Lower lobe of right lung (tissue), 2 donors: ENCODE measurements around the gene RFNG. TPM values are rescaled to one million over a fixed set of nuclear protein-coding genes. Genes with fewer than 3 reads are reported as not detected.

Source experiments
- ATAC-seq, 2 donors: fragments of 200-7000 bp; cut with Tn5 transposase; one replicate each; pipeline ENCODE4 v1.9.1; 2020 to 2022; ENCODE audit warnings: mild to moderate bottlenecking in 2 of 2, moderate library complexity in 2 of 2
- DNase-seq: peaks from one replicate; pipeline ENCODE4 v3.0.0-alpha.2; 2020
- H3K27ac ChIP-seq: fragments of 200-600 bp; one replicate; pipeline ENCODE4 v1.8.0; 2022
- H3K27me3 ChIP-seq: fragments of 200-600 bp; one replicate; pipeline ENCODE4 v1.8.0; 2022; ENCODE audit warnings: low read depth
- H3K36me3 ChIP-seq: fragments of 200-600 bp; one replicate; pipeline ENCODE4 v1.8.0; 2022; ENCODE audit warnings: mild to moderate bottlenecking
- H3K4me1 ChIP-seq: fragments of 200-600 bp; one replicate; pipeline ENCODE4 v1.8.0; 2022
- H3K4me3 ChIP-seq: fragments of 200-600 bp; one replicate; pipeline ENCODE4 v1.8.0; 2022; ENCODE audit warnings: mild to moderate bottlenecking
- H3K9me3 ChIP-seq: fragments of 200-600 bp; one replicate; pipeline ENCODE4 v1.8.0; 2022
- CTCF ChIP-seq: fragments of 200-600 bp; IDR thresholded peaks from one replicate; pipeline ENCODE4 v1.8.0; 2022; ENCODE audit warnings: antibody characterized with exemption, mild to moderate bottlenecking
- intact Hi-C: fragments of 100-400 bp; cut with DNase I; formaldehyde crosslinking; loops from one replicate; pipeline ENCODE4 v1.11.0; 2022
- total RNA-seq: library from RNA; stranded (reverse); fragmentation: NEBNext Ultra II Directional; extraction: Animal tissue kit (Norgen Biotek cat#: 25700); gene quantifications from one replicate; pipeline ENCODE4 v1.2.1, GENCODE V29; 2021
- donor health status: DM: no; HTN: yes; CAD: no; lungs with severe emphysema.

Gene RFNG
- total RNA-seq, 1 donor from 2014 or later, result 35.1 TPM

- no peak for DNase-seq
- no peaks in the 10 kb centered on the region for H3K27me3 ChIP-seq
- H3K36me3 ChIP-seq, result peaks cover 7% of the 10 kb centered on the region
- H3K9me3 ChIP-seq, result no peaks in the 10 kb centered on the region
- intact Hi-C loops, result no loop called here
- no peak overlapping the region for H3K27ac ChIP-seq
- H3K4me1 ChIP-seq, result peaks cover 27% of the 10 kb centered on the region
- no peak for ATAC-seq
- no peak for TF ChIP-seq CTCF
- H3K4me3 ChIP-seq, result no peak overlapping the region
These were observed 53.4 kb downstream of the RFNG start for GRCh38 chr17:81998212-81998611.

Other genes starting within 250 kb of the RFNG start
- gene GCGR, start 247.7 kb downstream of the RFNG start, total RNA-seq, result not detected
- gene MCRIP1, start 218.5 kb downstream of the RFNG start, total RNA-seq, result 69.2 TPM
- not detected for gene PPP1R27, start 216.8 kb downstream of the RFNG start, total RNA-seq
- 432 TPM for gene P4HB, start 191.3 kb downstream of the RFNG start, total RNA-seq
- 331 TPM for gene ARHGDIA, start 180.5 kb downstream of the RFNG start, total RNA-seq
- gene ALYREF, start 160.2 kb downstream of the RFNG start, total RNA-seq, result 42.7 TPM
- gene ANAPC11, start 160.1 kb downstream of the RFNG start, total RNA-seq, result 81.9 TPM
- gene NPB, start 149.6 kb downstream of the RFNG start, total RNA-seq, result 0.71 TPM
- 39.7 TPM for gene PCYT2, start 140.4 kb downstream of the RFNG start, total RNA-seq
- gene SIRT7, start 133.6 kb downstream of the RFNG start, total RNA-seq, result 32.8 TPM
- 30.7 TPM for gene MAFG, start 124.1 kb downstream of the RFNG start, total RNA-seq
- 23.0 TPM for gene PYCR1, start 114.5 kb downstream of the RFNG start, total RNA-seq
- not detected for gene MYADML2, start 104.6 kb downstream of the RFNG start, total RNA-seq
- gene NOTUM, start 90.6 kb downstream of the RFNG start, total RNA-seq, result 4.4 TPM
- gene ASPSCR1, start 74.2 kb downstream of the RFNG start, total RNA-seq, result 45.3 TPM
- gene CENPX, start 28.9 kb downstream of the RFNG start, total RNA-seq, result 43.8 TPM
- 17.3 TPM for gene LRRC45, start 28.5 kb downstream of the RFNG start, total RNA-seq
- 2.8 TPM for gene RAC3, start 20.1 kb downstream of the RFNG start, total RNA-seq
- gene DCXR, start 14.1 kb downstream of the RFNG start, total RNA-seq, result 133 TPM
- 71.5 TPM for gene GPS1, start 87 bp upstream of the RFNG start, total RNA-seq
- 85.1 TPM for gene DUS1L, start 14.0 kb upstream of the RFNG start, total RNA-seq
- gene FASN, start 46.4 kb upstream of the RFNG start, total RNA-seq, result 302 TPM
- 63.4 TPM for gene CCDC57, start 161.0 kb upstream of the RFNG start, total RNA-seq
- 81.9 TPM for gene SLC16A3, start 177.2 kb upstream of the RFNG start, total RNA-seq
- gene CSNK1D, start 221.9 kb upstream of the RFNG start, total RNA-seq, result 146 TPM